GM10847 (cell line): ENCODE data around the gene YAP1.

Source experiments
- POLR2A ChIP-seq: IDR thresholded peaks from 2 replicates; pipeline ENCODE4 v1.6.1; 2011; ENCODE audit not compliant: insufficient read length; ENCODE audit errors: extremely low read depth

Gene YAP1

DNA sequence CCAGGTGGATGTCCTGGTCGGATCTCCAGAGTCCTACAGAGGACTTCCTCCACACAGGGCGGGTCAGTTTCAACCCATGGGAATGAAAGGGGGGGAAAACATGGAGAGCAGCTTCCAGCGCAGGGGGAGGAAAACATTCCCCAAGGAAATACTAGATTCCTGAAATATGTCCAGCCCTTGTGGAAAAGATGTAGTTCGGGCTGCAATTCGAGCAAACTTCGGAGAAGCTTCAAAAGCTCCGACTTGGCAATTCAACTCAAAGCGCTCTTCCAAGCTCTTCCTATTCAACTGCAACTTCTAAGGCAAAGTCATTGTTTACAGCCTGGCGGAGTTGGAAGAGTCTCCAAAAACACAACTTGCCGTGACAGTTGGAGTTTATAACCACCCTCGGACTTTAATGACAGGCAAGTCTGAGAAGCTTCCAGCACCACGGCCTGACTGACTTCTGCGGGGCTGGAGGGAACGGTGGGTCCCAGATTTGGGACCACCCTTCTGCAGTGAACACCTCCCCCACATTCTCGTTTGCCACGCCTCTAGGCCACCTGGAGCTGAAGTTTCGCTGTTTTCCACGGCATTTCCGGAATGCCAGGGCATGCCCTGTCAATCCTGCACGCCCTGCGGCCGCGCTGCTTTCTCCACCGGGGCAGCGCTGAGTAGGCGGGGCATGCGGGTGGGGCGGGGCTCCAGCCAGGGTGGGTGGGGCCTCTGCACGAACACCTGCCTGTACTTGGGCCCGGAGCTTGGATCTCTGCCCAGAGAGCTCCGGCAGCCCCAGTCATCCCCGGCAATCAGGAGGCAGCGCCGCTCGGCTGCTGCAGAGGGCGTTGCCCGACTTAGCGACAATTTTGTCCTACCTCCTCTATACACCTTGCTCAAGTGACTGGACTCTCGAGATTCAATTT lies 158.1 kb downstream of the YAP1 start:
- no peak for TF ChIP-seq POLR2A

DNA sequence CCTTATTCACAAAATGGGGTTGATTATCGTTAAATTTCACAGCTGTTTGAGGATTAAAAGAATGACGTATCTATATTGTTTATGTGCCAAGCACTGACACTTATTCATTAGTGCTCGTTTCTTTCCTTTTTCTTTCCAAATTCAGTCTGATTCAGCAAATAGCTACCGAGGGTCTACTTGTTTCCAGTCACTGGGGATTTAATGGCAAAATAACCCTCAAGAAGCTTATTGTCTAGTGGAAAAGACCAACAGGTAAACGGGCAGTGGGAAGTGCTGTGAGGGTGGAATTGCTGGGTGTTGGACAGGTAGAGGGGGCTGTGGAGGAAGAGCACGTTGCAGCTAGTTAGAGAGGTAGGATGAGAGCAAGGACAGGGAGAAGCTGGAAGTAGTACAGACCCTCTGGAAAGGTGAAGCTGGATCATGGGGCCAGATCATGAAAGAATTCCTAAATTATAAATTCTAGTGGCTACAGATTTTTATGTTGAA lies 158.8 kb downstream of the YAP1 start:
- no peak for TF ChIP-seq POLR2A

GRCh38 chr11:102269927-102270326 lies 159.7 kb downstream of the YAP1 start:
- TF ChIP-seq POLR2A, result no peak

DNA sequence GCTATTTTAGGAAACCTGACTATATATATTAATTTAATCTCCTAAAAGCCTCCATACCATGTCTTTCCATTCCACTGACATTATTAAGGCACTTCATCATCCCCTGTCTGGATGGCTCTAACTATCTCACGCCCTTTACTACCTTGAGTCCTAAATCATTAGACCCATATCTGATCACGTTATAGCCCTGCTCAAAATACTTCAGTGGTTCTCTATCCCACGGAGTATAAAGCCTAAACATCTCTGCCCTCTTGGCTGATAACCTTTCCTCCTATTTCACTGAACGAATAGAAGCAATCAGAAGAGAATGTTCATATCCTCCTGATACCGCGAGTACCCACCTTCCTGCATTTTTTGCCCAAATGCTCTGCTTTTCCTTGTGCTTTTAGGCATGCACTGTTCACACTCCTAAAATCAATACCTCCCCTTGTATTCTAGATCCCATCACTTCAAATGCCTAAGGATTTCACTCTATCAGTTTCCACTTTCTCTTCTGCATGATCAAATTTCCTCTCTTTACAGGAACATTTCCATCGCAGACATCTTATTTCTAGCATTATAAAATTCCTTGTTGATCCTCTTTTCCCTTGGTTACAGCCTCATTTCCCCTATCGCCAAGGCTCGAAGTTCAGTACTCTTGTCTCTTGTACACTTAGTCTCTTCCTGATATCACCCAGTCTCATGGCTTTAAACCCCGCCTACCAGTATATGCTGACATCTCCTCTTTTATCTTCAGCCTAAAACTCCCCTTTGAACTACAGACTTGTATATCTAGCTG lies 162.0 kb downstream of the YAP1 start:
- no peak for TF ChIP-seq POLR2A

DNA sequence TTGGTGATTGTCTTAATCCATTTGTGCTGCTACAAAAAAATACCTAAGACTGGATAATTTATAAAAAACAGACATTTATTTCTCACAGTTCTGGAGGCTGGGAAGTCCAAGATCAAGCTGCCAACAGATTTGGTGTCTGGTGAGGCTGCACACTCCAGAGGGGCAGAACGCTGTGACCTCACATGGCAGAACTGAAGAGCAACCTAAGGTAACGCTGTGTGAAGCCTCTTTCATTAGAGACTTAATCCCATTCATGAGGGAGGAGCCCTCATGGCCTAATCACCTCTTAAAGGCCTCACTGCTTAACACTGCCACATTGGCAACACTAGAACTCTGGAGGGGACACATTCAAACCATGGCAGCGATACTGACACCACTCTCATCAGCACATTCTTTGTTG lies 164.4 kb downstream of the YAP1 start:
- TF ChIP-seq POLR2A, result no peak

GRCh38 chr11:102276362-102276761 lies 166.1 kb downstream of the YAP1 start:
- no peak for TF ChIP-seq POLR2A

- TF ChIP-seq POLR2A, result no peak
Measured at GRCh38 chr11:102276783-102277182, 166.5 kb downstream of the YAP1 start.

- no peak for TF ChIP-seq POLR2A
Measured at GRCh38 chr11:102279641-102280170, 169.5 kb downstream of the YAP1 start.

DNA sequence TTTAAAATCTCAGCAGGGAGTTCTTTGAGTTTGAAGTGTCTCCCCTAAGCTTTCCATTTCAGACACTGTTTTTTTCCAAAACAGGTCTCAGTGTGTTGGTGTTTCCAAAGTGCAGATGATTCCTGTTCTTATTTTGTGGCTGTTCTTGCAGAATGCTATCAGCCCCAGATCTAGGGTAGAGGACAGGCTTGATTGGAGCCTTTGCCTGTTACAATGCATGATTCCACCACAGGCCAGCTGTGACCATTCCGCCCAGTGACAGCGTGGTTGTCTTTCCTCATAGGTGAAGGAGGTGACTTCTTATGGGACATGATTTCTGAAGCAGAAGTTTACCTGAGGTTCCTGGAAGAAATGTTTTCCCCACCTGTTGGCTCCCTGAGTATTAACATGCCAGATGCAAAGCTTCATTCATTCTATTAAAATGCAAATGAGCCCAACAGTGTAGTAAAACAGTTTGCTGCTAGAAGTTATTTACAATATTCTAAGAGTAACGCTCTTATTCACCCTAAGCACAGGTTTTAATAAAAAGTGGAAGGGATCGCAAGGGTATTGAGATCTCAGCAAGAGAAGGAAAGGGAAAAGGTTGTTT lies 170.1 kb downstream of the YAP1 start:
- TF ChIP-seq POLR2A, result no peak
